GM12873 (cell line): Measurements from ENCODE around the gene PPFIA4.

Experiments used
- CTCF ChIP-seq: IDR thresholded peaks from 2 replicates; pipeline ENCODE4 v1.5.1; 2012; ENCODE audit warnings: low read depth, mild to moderate bottlenecking, moderate library complexity, low read length, control low read depth; ENCODE audit not compliant: insufficient read depth; ENCODE audit errors: missing control alignments

Gene PPFIA4

GRCh38 chr1:203126151-203126865 is 100.0 kb downstream of the PPFIA4 start:
- peak; percentile 31 for TF ChIP-seq CTCF

- TF ChIP-seq CTCF, result no peak
Observed at GRCh38 chr1:203126866-203127665, 100.8 kb downstream of the PPFIA4 start.

DNA sequence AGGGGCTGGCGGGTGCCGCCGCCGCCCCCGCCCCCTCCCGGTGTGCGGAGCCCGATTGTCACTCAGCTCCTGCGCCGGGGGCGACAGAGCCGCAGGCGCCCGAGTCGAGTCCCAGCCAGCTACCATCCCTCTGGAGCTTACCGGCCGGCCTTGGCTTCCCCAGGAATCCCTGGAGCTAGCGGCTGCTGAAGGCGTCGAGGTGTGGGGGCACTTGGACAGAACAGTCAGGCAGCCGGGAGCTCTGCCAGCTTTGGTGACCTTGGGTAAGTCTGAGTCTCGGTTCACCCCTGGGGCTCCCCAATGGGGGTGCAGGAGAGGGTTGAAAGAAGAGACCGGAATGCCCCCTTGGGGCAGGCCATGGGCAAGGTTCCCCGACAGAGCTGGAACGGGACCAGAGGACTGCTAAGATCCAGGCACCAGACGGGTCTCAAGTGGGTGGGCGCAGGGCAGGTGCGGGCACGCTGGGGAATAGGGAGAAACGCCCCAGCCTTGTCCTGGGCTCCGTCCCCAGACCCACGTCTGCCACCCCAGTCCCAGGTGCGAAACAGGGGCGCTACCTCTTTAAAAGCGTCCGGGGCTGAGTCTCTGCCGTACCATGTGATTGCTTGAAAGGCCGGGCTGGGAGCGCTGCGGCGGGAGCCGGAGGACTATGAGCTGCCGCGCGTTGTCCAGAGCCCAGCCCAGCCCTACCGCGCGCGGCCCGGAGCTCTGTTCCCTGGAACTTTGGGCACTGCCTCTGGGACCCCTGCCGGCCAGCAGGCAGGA is 101.6 kb downstream of the PPFIA4 start, which contains the start of gene ADORA1:
Gene ADORA1, plus strand, starts transcription at position 61 of the 765 bp plus-strand sequence. CDS start 1,116 bp downstream, outside the sequence.
- TF ChIP-seq CTCF, result no peak

DNA sequence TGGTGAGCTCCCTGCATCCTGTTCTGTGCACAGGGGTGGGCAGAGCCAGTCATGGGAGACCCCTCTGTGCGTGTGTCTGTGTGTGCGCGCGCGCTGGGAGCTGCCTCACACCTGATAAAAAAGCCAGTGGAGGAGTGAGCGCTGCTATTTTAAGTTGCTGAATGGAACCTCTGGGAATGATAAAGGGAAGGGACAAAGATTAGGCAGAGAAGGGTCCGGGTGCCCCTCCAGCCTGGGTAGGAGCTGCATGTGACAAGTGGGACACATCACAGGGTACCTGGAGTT is 102.1 kb downstream of the PPFIA4 start:
- no peak for TF ChIP-seq CTCF
